ENCODE data around the gene GPR87.

GPR87 gene

DNA sequence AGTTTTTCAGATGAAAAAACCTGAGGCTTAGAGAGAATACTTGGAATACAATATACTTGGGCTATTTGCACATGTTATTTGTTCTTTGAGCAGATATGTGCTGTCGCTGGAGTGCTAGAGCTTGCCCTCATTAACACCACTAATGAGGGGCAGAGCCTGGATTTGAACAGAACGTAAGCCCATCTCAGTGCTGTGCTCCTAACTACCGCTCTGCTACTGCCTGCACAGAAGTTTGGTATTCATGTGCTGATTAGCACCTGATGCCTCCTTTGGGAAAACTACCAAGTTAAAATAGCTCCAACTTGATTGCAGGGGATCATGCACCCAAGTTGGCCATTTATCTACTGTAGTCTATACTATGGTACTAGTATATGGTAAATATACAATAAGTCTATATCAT lies 3.6 kb downstream of the GPR87 start:
- H3K36me3 ChIP-seq (ENCODE audit: insufficient read depth, low read length), result no peaks in the 10 kb centered on the region

DNA sequence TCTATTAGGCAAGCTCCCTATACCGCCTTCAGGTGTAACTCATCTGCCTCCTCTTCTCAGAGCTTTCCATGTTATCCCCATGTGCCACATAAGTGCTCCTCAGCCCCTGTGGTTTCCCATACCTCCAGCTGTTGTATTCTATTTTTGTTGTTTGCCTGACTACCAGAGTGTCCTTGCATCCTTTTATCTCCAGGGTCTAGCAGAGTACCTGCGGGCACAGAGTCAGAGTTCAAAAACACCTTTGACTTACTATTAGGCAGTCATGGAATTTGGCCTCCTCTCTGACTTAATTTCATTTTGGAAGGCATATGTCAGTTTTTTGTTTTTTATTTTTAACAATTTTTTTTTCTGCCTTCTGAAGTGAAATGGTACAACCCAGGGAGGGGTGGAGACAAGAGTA lies 7.1 kb downstream of the GPR87 start:
- TF ChIP-seq POLR2AphosphoS5 (IDR thresholded peaks at IDR 0.05; ENCODE audit: borderline replicate concordance, low read depth, low read length) (no peak), EZH2 (IDR thresholded peaks at IDR 0.05) (no peak), FOXP2 (optimal IDR thresholded peaks at IDR 0.05; ENCODE audit: control extremely low read depth, extremely low read length, insufficient read depth) (no peak)
- Histone ChIP-seq H3K36me3 (ENCODE audit: insufficient read depth, low read length) (no peaks in the 10 kb centered on the region), H3K9me3 (ENCODE audit: low read depth, low read length) (no peaks in the 10 kb centered on the region), H3K4me3 (no peak overlapping the region), H3K27ac (no peak overlapping the region), H3K9ac (ENCODE audit: insufficient read length) (no peak overlapping the region)
- DNase-seq (ENCODE audit: low read depth, low spot score), result no peak

More for the DNA sequence above, 3.6 kb downstream of the GPR87 start:
- Histone ChIP-seq H3K4me3 (no peak overlapping the region), H3K9me3 (ENCODE audit: low read depth, low read length) (no peaks in the 10 kb centered on the region), H3K27ac (no peak overlapping the region), H3K9ac (ENCODE audit: insufficient read length) (no peak overlapping the region)
- DNase-seq (ENCODE audit: low read depth, low spot score), result no peak
- no peak for TF ChIP-seq FOXP2 (optimal IDR thresholded peaks at IDR 0.05; ENCODE audit: control extremely low read depth, extremely low read length, insufficient read depth)
- TF ChIP-seq EZH2 (IDR thresholded peaks at IDR 0.05), result no peak
- TF ChIP-seq POLR2AphosphoS5 (IDR thresholded peaks at IDR 0.05; ENCODE audit: borderline replicate concordance, low read depth, low read length), result no peak

DNA sequence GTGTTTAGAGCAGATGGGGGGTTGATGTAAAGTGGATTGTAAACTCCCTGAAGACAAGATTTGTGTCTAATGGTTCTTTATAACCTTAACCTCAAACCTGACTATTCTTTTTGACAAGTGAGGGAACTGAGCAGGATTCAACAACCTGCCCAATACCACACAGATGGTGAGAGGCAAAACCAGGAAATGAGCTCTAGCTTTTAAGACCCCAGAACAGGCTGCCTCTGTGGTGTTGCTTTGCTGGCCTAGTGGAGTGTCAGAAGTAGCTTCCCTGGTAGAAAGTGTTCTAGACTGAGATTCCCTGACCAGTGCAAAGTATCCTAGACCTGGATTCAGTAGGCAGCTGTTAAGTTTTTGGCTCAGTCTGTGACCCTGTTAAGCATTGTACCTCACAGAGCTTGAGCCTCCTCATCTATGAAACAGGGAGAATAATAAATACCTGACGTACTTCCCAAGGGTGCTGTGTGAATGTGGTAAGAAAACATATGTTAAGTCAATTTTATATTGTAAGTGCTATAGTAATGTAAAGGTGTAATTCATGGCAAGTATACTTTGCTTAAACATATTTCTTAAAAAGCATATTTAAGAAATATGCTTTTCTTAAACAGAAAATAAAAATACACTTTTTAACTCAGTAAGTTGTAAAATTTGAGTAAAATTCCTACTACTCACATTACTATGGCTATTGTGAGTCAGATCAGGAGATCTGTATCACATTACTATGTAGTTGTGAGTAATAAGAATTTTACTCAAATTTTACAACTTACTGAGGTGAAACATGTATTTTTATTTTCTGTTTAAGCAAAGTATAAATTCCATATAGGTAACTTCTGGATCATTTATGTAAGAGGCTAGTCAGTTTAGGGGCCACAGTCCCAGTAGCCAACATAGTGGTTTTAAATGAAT lies 8.8 kb downstream of the GPR87 start:
- H3K9me3 ChIP-seq (ENCODE audit: low read depth, low read length), result no peaks in the 10 kb centered on the region
- no peak for DNase-seq (ENCODE audit: low read depth, low spot score)
- H3K36me3 ChIP-seq (ENCODE audit: insufficient read depth, low read length), result no peaks in the 10 kb centered on the region
- no peak overlapping the region for H3K27ac ChIP-seq
- no peak for TF ChIP-seq EZH2 (IDR thresholded peaks at IDR 0.05)
- TF ChIP-seq POLR2AphosphoS5 (IDR thresholded peaks at IDR 0.05; ENCODE audit: borderline replicate concordance, low read depth, low read length), result no peak
- TF ChIP-seq FOXP2 (optimal IDR thresholded peaks at IDR 0.05; ENCODE audit: control extremely low read depth, extremely low read length, insufficient read depth), result no peak
- H3K4me3 ChIP-seq, result no peak overlapping the region
- H3K9ac ChIP-seq (ENCODE audit: insufficient read length), result no peak overlapping the region

DNA sequence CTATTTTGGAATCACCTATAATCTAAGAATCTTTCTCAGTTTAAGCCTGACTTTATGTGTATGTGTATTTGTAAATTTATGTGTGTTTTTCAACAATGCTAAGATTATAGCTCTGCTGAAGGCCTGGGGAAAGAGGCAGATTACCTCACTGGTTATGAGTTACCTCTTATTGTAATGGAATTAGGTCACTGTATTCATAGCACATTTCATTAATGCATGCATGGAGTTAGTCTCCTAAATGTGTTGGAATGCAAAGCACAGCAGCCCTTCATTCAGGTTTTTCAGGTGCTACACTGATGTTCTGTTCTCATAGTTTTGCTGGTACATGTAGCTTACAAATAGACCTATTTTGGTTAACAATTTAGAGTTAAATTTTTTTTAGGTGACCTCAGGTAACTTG lies 9.5 kb downstream of the GPR87 start:
- no peaks in the 10 kb centered on the region for H3K9me3 ChIP-seq (ENCODE audit: low read depth, low read length)
- H3K9ac ChIP-seq (ENCODE audit: insufficient read length), result no peak overlapping the region
- no peak for DNase-seq (ENCODE audit: low read depth, low spot score)
- H3K27ac ChIP-seq, result no peak overlapping the region
- TF ChIP-seq EZH2 (IDR thresholded peaks at IDR 0.05) (no peak), POLR2AphosphoS5 (IDR thresholded peaks at IDR 0.05; ENCODE audit: borderline replicate concordance, low read depth, low read length) (no peak), FOXP2 (optimal IDR thresholded peaks at IDR 0.05; ENCODE audit: control extremely low read depth, extremely low read length, insufficient read depth) (no peak)
- H3K36me3 ChIP-seq (ENCODE audit: insufficient read depth, low read length), result no peaks in the 10 kb centered on the region
- no peak overlapping the region for H3K4me3 ChIP-seq

DNA sequence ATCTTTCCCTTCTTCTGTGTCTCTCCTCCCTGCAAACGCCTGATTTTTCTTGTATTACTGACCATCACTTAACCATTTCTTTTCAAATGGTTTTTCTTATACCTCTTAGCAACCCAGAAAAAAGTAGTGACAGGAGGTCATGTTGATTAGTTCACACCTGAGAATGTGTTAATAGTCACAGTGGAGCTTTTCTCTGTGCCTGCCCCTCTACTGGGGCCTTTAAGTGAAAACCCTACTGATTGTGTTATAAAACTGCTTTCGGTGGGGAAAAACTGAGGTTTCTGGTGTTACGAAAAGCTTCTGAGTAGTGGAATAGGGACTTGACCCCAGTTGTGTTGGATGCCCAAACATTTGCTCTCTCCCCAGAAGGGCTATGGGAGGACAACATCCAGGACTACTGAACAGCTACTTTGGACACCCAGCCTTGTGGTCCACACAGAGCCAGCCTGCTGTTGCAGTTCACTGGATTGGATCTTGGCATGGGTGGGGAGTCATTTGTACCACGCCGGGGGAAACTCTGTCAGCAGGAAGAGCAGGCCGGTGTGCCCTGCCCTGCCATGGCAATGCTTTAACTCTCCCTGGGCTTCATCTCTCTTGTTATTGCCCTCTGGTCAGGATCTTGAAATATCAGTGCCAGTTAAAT lies 10.3 kb downstream of the GPR87 start:
- no peak overlapping the region for H3K27ac ChIP-seq
- TF ChIP-seq POLR2AphosphoS5 (IDR thresholded peaks at IDR 0.05; ENCODE audit: borderline replicate concordance, low read depth, low read length) (no peak), EZH2 (IDR thresholded peaks at IDR 0.05) (no peak), FOXP2 (optimal IDR thresholded peaks at IDR 0.05; ENCODE audit: control extremely low read depth, extremely low read length, insufficient read depth) (no peak)

DNA sequence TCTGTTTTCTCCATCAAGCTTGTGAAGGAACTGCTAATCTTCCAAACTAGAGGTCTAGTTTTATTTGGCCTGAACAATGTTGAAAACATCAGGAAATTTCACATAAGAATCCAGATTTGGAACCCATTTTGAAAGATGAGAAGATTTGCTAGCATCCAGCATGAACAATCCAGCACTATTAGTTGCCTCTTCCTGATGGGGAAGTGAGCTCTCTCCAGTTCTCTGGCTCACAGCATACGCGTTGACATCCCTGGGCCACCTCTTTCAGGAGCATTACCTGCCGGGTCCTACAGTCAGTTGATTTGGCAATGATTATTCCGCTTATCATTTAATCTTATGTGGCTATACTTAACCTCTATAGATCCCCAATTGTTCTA lies 10.9 kb downstream of the GPR87 start:
- no peak overlapping the region for H3K9ac ChIP-seq (ENCODE audit: insufficient read length)
- no peak for TF ChIP-seq FOXP2 (optimal IDR thresholded peaks at IDR 0.05; ENCODE audit: control extremely low read depth, extremely low read length, insufficient read depth)
- H3K4me3 ChIP-seq, result no peak overlapping the region
- no peak overlapping the region for H3K27ac ChIP-seq
- no peak for DNase-seq (ENCODE audit: low read depth, low spot score)
- H3K9me3 ChIP-seq (ENCODE audit: low read depth, low read length), result no peaks in the 10 kb centered on the region
- no peaks in the 10 kb centered on the region for H3K36me3 ChIP-seq (ENCODE audit: insufficient read depth, low read length)

More for the DNA sequence above, 10.3 kb downstream of the GPR87 start:
- no peak for DNase-seq (ENCODE audit: low read depth, low spot score)
- no peaks in the 10 kb centered on the region for H3K36me3 ChIP-seq (ENCODE audit: insufficient read depth, low read length)
- no peak overlapping the region for H3K4me3 ChIP-seq
- H3K9me3 ChIP-seq (ENCODE audit: low read depth, low read length), result no peaks in the 10 kb centered on the region
- no peak overlapping the region for H3K9ac ChIP-seq (ENCODE audit: insufficient read length)

DNA sequence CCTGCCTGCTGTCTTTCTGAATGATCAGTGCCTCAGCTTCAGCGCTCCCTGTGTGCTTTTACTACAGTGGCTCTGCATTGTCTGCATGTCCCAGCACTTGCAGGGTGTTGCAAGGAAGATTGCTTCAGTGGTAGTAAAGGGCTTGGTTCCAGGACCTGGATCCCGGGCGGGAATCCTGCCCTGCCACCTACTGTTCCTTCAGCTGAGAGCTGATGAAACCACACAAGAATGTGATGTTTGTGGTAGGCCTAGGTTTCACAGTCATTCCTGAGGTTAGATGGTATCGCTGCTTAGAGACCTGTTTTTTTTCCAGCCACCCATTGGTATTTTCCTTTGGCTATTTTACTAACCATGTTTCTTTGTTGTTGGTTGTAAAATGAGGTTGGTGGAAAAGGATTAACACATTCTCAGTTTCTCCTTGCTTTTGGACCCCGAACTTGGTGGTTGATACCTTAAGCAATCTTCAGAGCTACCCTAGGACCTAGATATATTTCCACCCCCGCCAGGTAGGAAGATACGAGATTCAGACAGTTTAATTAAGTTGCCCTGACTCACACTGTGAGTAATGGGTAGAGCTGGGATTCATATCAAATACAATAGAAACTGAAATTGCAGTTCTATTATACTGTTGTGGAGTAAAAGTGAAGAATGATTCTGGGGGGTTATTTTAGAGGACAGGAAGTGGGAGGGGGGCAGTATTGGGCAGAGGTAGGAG lies 11.4 kb downstream of the GPR87 start:
- Histone ChIP-seq H3K9me3 (ENCODE audit: low read depth, low read length) (no peaks in the 10 kb centered on the region), H3K36me3 (ENCODE audit: insufficient read depth, low read length) (no peaks in the 10 kb centered on the region), H3K27ac (no peak overlapping the region), H3K9ac (ENCODE audit: insufficient read length) (no peak overlapping the region), H3K4me3 (no peak overlapping the region)
- peak; percentile 35 for DNase-seq (ENCODE audit: low read depth, low spot score)
- TF ChIP-seq FOXP2 (optimal IDR thresholded peaks at IDR 0.05; ENCODE audit: control extremely low read depth, extremely low read length, insufficient read depth) (no peak), POLR2AphosphoS5 (IDR thresholded peaks at IDR 0.05; ENCODE audit: borderline replicate concordance, low read depth, low read length) (no peak), EZH2 (IDR thresholded peaks at IDR 0.05) (no peak)

DNA sequence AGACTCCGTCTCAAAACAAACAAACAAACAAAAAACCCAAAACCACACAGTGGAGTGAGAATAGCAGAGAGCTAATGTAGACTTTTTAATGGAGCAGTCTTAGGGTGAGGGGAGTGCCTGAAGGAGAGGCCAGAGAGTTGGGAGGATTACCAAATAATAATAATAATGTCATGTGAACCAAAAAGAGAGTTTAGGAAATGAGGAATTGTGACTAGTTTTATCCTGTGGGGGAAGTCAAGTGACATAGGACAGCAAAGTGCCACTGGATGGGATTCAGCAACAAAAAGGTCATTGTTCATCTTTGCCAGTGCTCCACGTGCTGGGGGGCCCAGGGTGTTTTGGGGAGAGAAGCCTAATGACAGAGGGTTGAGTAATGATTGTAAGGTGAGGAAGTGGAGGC lies 12.9 kb downstream of the GPR87 start:
- H3K4me3 ChIP-seq, result no peak overlapping the region
- no peak overlapping the region for H3K9ac ChIP-seq (ENCODE audit: insufficient read length)
- no peak for TF ChIP-seq FOXP2 (optimal IDR thresholded peaks at IDR 0.05; ENCODE audit: control extremely low read depth, extremely low read length, insufficient read depth)
- TF ChIP-seq EZH2 (IDR thresholded peaks at IDR 0.05), result no peak
- no peak for TF ChIP-seq POLR2AphosphoS5 (IDR thresholded peaks at IDR 0.05; ENCODE audit: borderline replicate concordance, low read depth, low read length)
- H3K9me3 ChIP-seq (ENCODE audit: low read depth, low read length), result no peaks in the 10 kb centered on the region
- no peak for DNase-seq (ENCODE audit: low read depth, low spot score)
- no peaks in the 10 kb centered on the region for H3K36me3 ChIP-seq (ENCODE audit: insufficient read depth, low read length)
- no peak overlapping the region for H3K27ac ChIP-seq
